ENCODE data around the gene AATK.

DNA sequence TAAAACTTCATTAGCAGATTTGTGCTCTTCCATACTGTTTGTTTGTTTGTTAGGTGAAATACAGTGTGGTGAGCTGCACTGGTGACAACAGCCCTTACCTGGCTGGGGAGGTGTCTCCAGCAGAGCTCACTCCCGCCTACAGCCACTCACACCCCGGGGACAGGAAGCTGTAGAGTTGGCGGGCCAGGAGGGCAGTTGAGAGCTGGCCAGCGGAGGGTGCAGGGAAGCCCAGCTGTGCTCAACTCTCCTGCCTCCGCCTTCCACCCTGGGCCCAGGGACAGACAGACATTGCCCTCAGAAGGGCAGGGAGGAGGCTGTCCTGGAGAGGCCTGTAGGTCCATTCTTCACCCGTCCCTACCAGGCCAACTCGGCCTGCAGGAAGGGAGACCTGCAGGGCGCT is 49.3 kb downstream of the AATK start:
- TF ChIP-seq CEBPB (IDR thresholded peaks at IDR 0.05; ENCODE audit: low read depth) (no peak), SRF (IDR thresholded peaks at IDR 0.05; ENCODE audit: low read depth) (no peak), EZH2 (IDR thresholded peaks at IDR 0.05) (no peak), SIN3A (IDR thresholded peaks at IDR 0.05; ENCODE audit: low read depth) (no peak), EZH2phosphoT487 (IDR thresholded peaks at IDR 0.05; ENCODE audit: borderline replicate concordance) (no peak), POLR2AphosphoS5 (IDR thresholded peaks at IDR 0.05; ENCODE audit: low read depth, low read length) (no peak), RAD21 (IDR thresholded peaks at IDR 0.05; ENCODE audit: low read depth) (no peak), MAX (IDR thresholded peaks at IDR 0.05) (no peak), POLR2A (IDR thresholded peaks at IDR 0.05; ENCODE audit: borderline replicate concordance, extremely low read depth, insufficient read depth, insufficient read length) (no peak), REST (IDR thresholded peaks at IDR 0.05; ENCODE audit: low read depth) (no peak), JUND (IDR thresholded peaks at IDR 0.05) (no peak)
- TF ChIP-seq, protein P1, sequence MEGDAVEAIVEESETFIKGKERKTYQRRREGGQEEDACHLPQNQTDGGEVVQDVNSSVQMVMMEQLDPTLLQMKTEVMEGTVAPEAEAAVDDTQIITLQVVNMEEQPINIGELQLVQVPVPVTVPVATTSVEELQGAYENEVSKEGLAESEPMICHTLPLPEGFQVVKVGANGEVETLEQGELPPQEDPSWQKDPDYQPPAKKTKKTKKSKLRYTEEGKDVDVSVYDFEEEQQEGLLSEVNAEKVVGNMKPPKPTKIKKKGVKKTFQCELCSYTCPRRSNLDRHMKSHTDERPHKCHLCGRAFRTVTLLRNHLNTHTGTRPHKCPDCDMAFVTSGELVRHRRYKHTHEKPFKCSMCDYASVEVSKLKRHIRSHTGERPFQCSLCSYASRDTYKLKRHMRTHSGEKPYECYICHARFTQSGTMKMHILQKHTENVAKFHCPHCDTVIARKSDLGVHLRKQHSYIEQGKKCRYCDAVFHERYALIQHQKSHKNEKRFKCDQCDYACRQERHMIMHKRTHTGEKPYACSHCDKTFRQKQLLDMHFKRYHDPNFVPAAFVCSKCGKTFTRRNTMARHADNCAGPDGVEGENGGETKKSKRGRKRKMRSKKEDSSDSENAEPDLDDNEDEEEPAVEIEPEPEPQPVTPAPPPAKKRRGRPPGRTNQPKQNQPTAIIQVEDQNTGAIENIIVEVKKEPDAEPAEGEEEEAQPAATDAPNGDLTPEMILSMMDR (IDR thresholded peaks at IDR 0.05 in 2 of 3, conservative IDR thresholded peaks at IDR 0.05 in 1 of 3; ENCODE audit: borderline replicate concordance in 1 of 3, insufficient read depth in 1 of 3, low read depth in 2 of 3, low read length in 2 of 3) = no peak
- TF ChIP-seq, protein P2, sequence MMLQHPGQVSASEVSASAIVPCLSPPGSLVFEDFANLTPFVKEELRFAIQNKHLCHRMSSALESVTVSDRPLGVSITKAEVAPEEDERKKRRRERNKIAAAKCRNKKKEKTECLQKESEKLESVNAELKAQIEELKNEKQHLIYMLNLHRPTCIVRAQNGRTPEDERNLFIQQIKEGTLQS (IDR thresholded peaks at IDR 0.05) = no peak

All from HCT116 (cell line).